ENCODE measurements around the gene CRELD1. TPM values are rescaled to one million over a fixed set of nuclear protein-coding genes. Genes with fewer than 3 reads are reported as not detected.
"Not testable (repeated sequence)": the region's sequence is repeated elsewhere in the genome, so short reads cannot be mapped to it uniquely, and the experiment has no call there.

CRELD1 gene, protein sequence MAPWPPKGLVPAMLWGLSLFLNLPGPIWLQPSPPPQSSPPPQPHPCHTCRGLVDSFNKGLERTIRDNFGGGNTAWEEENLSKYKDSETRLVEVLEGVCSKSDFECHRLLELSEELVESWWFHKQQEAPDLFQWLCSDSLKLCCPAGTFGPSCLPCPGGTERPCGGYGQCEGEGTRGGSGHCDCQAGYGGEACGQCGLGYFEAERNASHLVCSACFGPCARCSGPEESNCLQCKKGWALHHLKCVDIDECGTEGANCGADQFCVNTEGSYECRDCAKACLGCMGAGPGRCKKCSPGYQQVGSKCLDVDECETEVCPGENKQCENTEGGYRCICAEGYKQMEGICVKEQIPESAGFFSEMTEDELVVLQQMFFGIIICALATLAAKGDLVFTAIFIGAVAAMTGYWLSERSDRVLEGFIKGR
- 36.5 TPM for total RNA-seq

DNA sequence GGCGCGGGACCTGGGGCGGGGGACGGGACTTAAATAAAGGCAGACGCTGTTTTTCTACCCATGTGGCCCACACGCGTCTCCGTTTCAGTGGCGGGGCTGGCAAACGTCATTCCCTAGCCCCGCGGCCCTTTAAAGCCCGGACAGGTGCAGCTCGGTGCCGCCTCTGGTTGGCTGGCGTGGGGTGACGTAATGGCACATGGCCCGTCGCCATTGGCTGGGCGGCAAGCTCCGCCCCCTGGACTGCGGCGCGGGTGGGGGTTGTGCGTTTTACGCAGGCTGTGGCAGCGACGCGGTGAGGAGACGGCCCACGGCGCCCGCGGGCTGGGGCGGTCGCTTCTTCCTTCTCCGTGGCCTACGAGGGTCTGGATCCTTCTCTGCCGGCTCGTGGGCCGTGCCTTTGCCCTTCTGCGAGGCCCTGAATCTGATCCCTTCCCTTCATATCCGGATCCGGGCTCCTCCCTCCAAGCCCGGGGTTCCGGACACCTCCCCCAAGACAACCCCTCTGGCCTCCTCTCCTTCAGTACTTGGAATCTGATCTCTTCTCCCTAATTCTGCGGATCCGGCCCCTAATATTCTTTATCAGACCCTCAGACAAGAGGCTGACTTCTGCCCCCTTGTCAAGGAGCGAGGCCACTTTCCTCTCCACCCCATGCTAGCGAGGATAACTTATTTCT lies at the start of gene CRELD1:
TSS of gene CRELD1 (plus strand) at position 274 of the 674 bp plus-strand sequence. CDS start 605 bp downstream, outside the sequence.
- intact Hi-C loops (cut with DNase I) = no loop called here
- DNase-seq (ENCODE audit: low spot score) = peak; percentile 97

DNA sequence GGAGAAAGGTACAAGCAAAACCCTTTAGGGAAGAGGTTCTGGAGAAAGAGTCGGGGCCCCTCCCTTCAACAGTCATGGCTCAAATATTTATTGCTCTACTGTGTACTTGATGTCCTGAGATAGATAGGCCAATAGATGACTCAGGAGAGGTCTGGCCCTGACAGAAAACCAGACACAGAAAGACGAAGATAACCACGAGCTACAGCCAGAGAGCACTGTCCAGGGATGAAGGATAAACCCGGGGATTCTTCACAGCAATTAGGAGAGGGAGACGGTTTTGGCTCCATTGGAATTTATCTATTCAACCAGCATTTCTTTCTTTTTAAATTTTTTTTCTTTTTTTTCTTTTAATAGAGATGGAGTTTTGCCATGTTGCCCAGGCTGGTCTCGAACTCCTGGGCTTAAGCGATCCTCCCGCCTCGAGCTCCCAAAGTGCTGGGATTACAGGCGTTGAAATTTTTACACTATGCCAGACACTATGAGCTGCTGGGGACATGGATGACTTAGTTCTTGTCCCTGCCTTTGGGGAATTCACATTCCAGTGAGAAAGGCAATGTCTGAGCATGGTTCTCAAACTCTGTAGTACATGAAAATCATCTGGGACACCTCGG lies 49.0 kb upstream of the CRELD1 start:
- peak; percentile 15 for ATAC-seq
- DNase-seq (ENCODE audit: low spot score) = no peak
- intact Hi-C loops (cut with DNase I) = no loop called here

More for the DNA sequence above, at the start of gene CRELD1:
- peak; percentile 98 for ATAC-seq

DNA sequence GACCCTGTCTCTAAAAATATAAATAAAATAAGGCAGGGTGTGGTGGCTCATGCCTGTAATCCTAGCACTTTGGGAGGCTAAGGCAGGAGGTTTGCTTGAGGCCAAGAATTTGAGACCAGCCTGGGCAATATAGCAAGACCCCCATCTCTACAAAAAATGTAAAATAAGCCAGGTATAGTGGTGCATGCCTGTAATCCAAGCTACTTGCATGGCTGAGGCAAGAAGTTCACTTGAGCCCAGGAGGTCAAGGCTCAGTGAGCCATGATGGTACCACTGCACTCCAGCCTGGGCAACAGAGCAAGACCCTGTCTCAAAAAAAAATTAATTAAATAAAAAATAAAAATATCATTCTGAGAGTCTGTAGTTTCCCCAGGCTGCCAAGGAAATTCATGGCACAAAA lies 47.3 kb upstream of the CRELD1 start:
- DNase-seq (ENCODE audit: low spot score) (no peak), ATAC-seq (no peak)

DNA sequence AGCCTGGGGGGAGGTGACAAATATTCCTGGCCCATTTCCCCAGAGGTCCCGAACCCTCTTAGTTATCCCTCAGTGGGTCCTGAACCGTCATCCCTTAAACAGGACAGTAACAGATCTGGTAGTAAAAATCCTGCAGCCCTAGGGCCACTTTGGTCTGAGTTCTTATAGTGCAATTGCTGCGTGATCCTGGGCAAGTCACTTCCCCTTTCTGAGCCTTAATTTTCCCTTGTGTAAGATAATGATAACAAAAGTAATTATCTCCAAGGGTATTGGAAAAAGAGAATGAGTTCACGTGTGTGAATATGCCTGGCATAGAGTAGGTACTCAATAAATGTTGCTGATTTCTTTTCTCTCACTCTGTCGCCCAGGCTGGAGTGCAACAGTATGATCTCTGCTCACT lies 46.2 kb upstream of the CRELD1 start:
- DNase-seq (ENCODE audit: low spot score) = no peak
- intact Hi-C loops (cut with DNase I) = no loop called here
- no peak for ATAC-seq

More for the DNA sequence above, 47.3 kb upstream of the CRELD1 start:
- intact Hi-C loops (cut with DNase I) = no loop called here

DNA sequence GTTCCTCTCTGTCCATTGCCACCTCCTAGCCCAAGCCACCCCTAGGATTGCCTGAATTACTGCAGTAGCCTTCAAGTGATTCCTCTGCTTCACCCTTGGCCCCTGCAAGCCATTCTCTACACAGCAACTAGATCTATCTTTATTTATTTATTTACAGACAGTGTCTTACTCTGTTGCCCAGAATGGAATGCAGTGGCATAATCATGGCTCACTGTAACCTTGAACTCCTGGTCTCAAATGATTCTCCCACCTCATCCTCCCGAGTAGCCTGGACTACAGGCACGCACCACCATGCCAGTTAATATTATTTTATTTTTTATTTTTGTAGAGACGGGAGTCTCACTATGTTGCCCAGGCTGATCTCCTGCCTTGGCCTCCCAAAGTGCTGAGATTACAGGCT lies 45.1 kb upstream of the CRELD1 start:
- no peak for ATAC-seq
- no peak for DNase-seq (ENCODE audit: low spot score)
- intact Hi-C loops (cut with DNase I) = no loop called here

DNA sequence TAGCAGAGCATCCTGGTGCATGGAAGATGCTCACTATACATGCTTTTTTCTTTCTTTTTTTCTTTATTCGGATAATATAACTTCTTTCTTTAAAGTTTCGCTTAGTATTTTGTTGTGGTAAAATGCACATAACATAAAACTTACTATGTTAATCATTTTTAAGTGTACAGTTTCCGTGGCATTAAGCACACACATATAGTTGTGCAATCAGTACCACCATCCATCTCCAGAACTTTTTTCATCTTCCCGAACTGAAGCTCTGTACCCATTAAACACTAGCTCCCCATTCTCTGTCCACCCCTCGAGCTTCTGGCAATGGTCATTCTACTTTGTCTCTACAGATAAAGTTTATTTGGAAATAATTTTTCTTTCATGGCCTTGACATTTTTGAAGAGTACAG lies 44.2 kb upstream of the CRELD1 start:
- DNase-seq (ENCODE audit: low spot score) (no peak), ATAC-seq (no peak)
- intact Hi-C loops (cut with DNase I) = no loop called here

DNA sequence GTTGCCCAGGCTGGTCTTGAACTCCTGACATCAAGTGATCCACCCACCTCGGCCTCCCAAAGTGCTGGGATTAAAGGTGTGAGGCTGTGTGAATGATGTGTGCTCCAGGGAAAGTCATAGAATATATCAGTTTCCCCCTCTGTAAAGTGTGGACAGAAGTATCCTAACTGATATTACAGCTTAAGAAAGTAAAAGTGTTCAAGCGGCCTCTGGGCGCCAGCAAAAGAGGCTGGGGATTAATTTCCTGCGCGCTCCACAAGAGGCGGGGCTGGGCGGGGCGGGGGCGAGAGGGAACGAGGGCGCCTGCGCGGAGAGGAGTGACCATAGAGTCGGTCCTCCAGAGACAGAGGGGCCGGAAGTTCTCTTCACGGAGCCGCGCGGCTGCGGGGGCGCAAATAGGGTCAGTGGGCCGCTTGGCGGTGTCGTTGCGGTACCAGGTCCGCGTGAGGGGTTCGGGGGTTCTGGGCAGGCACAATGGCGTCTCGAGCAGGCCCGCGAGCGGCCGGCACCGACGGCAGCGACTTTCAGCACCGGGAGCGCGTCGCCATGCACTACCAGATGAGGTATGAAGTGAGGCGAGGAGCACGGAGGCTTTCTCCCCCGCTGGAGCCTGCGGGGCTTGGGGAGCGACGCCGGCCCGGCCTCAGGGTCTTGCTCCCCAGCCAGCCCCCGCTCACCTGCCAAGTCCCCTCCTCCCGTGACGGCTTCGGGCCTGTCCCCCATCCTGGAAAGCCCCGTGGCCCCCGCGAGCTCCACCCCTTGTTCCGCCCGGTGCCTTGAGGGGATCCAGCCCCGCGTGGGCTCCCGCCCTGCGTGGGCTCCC lies 43.2 kb upstream of the CRELD1 start, which contains the start of gene JAGN1:
TSS of gene JAGN1 (plus strand) at position 362 of the 823 bp plus-strand sequence. CDS start at position 475, 113 bp downstream.
- DNase-seq (ENCODE audit: low spot score) (peak; percentile 93), ATAC-seq (peak; percentile 98)
- intact Hi-C loops (cut with DNase I) = no loop called here

DNA sequence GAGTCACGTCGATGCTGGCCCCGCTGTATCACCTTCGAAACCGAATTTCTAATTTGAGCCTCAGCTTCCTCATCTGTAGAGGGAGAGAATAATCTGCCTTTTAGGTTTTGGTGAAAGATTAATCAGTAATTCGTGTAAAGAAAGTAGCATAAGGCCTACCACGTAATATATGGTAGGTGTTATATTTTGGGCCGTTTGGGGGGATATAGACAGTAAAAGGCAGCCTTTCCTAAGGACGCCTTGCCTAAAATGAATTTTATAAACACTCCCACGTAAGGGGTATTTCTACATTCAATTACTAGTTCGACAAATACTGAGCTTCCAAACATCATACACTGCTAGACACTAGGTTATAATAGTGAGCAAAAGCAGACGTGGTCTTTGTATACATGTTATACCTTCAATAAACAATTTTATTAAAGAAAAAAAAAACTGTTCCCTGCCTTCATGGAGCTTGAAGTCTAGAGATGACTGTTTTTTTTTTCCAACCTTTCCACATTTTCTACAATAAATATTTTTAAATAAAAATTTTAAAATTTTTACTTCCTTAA lies 42.5 kb upstream of the CRELD1 start:
- intact Hi-C loops (cut with DNase I) = no loop called here
- no peak for DNase-seq (ENCODE audit: low spot score)
- no peak for ATAC-seq

DNA sequence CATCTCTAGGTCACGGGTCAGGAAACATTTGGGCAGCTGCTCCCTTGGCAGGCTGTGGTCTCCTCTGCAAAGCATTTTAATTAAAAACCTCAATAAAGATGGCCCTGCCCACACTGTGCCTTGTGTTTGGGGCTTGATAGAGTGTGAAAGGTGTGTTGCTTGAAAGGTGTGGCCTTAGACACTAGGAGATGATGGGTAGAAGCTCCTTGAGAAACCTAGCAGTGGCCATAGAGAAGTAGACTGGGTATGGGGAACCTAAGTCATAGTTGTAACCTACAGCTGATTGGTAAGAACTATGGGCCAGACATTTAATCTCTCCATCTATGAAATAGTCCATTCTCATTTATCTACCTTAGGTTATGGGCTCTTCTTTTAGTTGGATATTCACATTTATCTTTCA lies 39.9 kb upstream of the CRELD1 start:
- intact Hi-C loops (cut with DNase I) = no loop called here
- DNase-seq (ENCODE audit: low spot score) (no peak), ATAC-seq (no peak)

DNA sequence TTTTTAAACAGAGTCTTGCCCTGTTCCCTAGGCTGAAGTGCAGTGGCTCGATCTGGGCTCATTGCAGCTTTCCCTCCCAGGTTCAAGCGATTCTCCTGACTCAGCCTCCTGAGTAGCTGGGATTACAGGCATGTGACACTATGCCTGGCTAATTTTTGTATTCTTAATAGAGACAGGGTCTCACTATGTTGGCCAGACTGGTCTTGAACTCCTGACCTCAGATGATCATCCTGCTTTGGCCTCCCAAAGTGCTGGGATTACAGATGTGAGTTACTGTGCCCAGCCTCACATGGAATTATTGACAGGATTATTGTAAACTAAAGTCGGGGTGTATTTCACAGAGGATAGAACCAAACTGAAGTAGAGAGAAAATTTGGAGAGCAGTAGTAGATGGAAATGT lies 37.9 kb upstream of the CRELD1 start:
- DNase-seq (ENCODE audit: low spot score); intact Hi-C loops (cut with DNase I); ATAC-seq: not testable (repeated sequence)

DNA sequence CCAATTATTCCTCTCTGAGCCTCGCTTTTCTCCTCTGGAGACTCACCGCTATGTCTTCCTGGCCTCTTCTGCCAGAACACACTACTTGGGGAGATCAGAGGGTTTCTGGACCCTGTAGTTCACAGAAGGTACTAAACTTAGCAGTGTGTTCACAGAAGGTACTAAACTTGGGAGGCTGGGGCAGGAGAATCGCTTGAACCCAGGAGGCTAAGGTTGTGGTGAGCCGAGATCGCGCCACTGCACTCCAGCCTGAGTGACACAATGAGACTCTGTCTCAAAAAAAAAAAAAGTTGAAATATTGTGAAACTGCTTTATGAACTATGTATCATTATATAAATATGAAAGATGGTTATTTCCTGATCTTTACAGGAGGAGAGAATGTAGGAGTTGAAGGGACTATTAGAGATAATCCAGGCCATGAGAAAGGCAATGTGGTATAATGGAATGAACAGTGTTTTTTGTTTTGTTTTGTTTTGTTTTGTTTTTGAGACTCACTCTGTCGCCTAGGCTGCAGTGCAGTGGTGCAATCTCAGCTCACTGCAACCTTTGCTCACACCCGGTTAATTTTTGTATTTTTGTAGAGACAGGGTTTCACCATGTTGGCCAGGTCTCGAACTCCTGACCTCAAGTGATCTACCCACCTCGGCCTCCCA lies 36.8 kb upstream of the CRELD1 start:
- ATAC-seq; DNase-seq (ENCODE audit: low spot score); intact Hi-C loops (cut with DNase I): not testable (repeated sequence)

DNA sequence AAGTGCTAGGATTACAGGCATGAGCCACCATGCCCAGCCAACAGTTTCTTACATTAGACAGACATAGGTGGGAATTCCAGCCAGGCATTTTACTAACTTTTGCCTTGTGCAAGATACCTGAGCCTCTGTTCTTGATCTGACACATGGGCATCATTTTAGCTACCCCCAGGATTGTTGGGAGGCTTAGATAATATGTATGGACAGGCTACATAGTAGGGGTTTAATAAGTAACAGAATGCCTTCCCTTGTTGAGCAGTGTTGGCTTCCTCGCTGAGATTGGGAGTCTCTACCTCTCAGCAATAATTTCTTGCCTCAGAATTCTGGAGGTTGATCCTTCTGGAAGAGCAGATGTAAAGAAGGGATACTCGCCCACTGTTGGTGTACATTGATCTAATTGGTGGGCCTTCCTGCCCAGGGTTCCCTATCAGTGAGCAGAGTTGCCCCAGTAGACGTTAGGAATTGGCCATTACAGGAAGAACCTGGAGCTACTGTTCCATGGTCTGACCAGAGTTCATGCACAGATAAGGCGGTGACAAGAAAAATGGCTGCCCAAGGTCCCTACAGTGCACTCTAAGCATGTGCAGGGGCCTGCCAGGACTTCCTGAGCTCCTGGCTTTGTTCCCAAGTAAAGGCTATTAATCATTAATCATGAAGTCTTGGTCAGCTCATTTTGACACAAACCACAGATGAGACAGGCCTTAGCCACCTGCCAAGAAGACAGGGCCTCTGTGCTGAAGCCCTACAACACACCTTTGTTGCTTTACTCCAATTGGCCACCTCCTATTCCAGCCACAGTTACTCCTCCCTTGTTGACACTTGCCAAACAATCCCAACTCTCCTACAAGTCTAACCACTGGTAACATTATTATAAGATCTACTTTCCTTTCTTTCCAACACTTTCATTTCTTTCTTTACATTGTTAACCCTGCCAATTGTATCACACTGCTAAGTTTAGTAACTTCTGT lies 35.9 kb upstream of the CRELD1 start:
- no peak for DNase-seq (ENCODE audit: low spot score)
- intact Hi-C loops (cut with DNase I) = no loop called here
- peak; percentile 21 for ATAC-seq

DNA sequence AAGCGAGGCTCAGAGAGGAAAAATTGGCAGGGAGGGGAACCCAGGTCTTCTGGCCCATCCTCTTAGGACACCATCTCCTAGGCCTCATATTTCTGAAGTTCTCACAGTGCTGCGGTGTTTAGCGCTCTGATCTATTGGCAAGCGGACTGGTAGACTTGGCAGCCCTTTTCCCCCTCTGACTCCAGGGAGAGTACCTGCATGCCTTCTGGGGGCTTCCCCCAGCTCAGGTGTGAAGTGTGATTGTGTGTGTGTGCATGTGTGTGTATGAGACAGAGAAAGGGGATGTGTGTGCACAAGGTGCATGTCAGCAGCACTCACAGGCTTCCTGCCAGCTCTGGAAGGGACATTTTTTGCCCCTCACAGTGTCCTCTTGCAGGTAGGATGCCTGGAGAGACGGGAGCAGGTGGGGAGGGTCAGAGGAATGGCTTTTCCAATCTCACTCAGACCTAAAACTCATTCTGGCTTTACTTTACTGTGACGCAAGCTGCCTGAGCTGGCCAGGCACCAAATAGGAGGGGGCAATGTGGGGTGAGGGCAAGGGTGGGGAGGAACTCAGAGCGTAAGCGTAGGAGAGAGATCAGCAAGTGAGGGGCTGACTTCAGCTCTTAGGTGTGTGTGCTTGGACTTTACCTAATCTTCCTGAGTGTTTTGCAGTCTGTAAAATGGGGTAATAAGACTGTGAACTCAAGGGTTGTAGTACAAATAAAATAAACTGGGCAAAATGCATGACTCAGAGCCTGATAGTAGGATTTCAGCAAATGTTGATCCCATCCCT lies 35.0 kb upstream of the CRELD1 start:
- intact Hi-C loops (cut with DNase I) = no loop called here
- no peak for ATAC-seq

DNA sequence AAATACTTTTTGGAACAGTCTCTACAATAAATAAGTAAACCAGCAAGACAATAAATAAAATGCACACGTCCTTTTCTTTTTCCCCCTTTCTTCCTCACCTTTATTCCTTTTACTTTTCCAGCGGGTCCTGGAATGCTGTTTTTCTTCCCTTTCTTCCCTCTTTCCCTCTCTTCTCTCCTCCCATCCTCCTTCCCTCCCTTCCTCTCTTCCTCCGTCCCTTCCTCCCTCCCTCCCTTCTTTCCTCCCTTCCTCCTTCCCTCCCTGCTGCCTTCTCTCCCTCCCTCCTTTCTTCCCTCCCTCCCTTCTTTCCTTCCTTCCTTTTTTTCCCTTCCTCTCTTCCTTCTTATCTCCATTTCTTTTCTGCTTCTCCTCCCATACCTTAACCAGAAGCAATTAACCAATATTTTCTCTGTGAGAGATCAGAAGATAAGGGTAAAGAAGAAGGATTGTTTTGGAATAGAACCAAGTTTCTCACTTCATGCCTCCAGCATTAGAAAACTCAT lies 34.3 kb upstream of the CRELD1 start:
- DNase-seq (ENCODE audit: low spot score) = no peak
- intact Hi-C loops (cut with DNase I) = no loop called here
- ATAC-seq = no peak

More for the DNA sequence above, 35.0 kb upstream of the CRELD1 start:
- no peak for DNase-seq (ENCODE audit: low spot score)

DNA sequence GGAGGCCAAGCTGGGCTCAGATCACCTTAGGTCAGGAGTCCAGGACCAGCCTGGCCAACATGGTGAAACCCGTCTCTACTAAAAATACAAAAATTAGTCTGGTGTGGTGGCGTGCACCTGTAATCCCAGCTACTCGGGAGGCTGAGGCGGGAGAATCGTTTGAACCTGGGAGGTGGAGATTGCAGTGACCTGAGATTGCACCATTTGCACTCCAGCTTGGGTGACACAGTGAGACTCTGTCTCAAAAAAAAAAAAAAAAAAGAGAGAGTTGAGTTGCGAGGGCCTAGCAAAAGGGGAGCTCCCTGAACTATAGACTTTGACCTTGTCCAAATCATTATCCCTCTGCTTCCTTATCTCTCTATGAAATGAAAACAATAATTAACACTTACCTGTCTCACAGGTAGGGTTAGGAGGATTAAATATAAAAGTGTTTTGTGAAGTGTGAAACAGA lies 32.6 kb upstream of the CRELD1 start:
- intact Hi-C loops (cut with DNase I); DNase-seq (ENCODE audit: low spot score); ATAC-seq: not testable (repeated sequence)

DNA sequence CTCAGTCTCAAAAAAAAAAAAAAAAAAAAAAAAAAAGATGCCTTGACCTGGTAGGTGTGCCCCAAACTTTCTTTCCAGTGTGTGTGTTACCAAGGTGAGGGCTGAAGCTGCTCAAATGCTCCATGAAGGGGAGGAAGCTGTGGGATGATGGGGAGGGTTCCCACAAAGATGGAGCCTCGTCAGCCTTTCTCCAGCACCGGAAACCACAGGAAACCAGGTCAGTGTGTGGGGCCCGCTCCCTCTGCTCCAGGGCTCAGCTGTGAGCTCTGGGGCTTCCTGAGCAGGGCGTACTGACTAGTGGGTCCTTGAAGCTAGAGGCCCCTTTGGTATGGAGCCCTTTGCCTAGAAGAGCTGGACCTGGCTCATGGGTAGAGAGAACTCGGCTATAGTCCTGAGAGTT lies 31.7 kb upstream of the CRELD1 start:
- DNase-seq (ENCODE audit: low spot score) (no peak), ATAC-seq (no peak)
- intact Hi-C loops (cut with DNase I) = no loop called here
